ENCODE measurements around the gene ADGRL1. TPM values are rescaled to one million over a fixed set of nuclear protein-coding genes. Genes with fewer than 3 reads are reported as not detected.
"Not testable (repeated sequence)": the region's sequence is repeated elsewhere in the genome, so short reads cannot be mapped to it uniquely, and the experiment has no call there.

Gene ADGRL1
- total RNA-seq, 1 experiment from 2014 or later, result 26.5 TPM

- DNase-seq, result no peak
- Mint-ChIP-seq H3K9me3 (ENCODE audit: low read depth, unreplicated experiment) (no peaks in the 10 kb centered on the region), H3K36me3 (ENCODE audit: insufficient read depth, unreplicated experiment) (no peaks in the 10 kb centered on the region), H3K4me1 (ENCODE audit: low read depth, unreplicated experiment) (no peaks in the 10 kb centered on the region), H3K4me3 (ENCODE audit: low read depth, unreplicated experiment) (no peak overlapping the region), H3K27ac (ENCODE audit: unreplicated experiment) (no peak overlapping the region), H3K27me3 (ENCODE audit: unreplicated experiment) (no peaks in the 10 kb centered on the region)
- TF ChIP-seq CTCF (IDR thresholded peaks at IDR 0.05; ENCODE audit: unreplicated experiment), result no peak
- intact Hi-C loops (cut with micrococcal nuclease; ENCODE audit: unreplicated experiment), result no loop called here
- BruUV-seq (replicated peaks), result no TSS peak
- CTCF ChIA-PET, result no interaction called here
These were observed 16.6 kb downstream of the ADGRL1 start for GRCh38 chr19:14189415-14189814.

DNA sequence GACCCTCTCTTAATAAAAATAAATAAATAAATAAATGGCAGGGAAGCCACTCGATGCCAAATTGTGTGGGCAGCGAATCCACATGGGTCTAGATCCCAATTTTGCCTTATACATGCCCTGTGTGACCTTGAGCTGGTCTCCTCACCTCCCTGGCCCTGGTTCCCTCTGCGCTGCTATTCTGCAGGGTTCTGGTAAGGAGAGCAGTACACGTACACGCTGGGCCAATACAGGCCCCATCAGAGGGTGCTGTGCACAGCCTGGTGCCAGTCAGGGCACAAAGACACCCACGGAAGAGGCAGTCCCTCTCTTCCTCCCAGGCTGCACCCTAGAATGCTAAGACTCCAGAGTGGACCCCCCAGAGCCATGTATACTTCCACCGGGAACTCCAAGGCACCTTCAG is 17.9 kb downstream of the ADGRL1 start:
- H3K36me3 Mint-ChIP-seq (ENCODE audit: insufficient read depth, unreplicated experiment); DNase-seq; H3K9me3 Mint-ChIP-seq (ENCODE audit: low read depth, unreplicated experiment); intact Hi-C loops (cut with micrococcal nuclease; ENCODE audit: unreplicated experiment); BruUV-seq (replicated peaks); H3K4me3 Mint-ChIP-seq (ENCODE audit: low read depth, unreplicated experiment); H3K4me1 Mint-ChIP-seq (ENCODE audit: low read depth, unreplicated experiment); H3K27ac Mint-ChIP-seq (ENCODE audit: unreplicated experiment); CTCF ChIA-PET; H3K27me3 Mint-ChIP-seq (ENCODE audit: unreplicated experiment): not testable (repeated sequence)

DNA sequence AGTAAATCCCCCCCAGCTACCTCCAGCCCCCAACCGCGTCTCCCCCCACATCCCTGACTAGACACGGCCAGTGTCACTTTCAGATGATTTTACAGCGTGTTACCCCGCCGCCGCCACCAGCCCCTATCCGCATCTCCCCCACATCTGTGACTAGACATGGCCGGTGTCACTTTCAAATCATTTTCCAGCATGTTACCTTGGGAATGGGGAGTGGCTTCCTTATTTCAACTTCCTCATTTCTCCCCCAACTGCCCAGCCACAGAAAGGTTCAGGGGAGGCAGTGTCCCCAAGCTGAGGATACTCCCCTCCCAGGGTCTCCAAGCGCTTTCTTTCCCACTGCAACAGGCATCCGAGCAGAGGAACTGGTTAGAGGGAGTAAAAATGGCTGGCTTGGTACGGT is 18.4 kb downstream of the ADGRL1 start:
- Mint-ChIP-seq H3K4me3 (ENCODE audit: low read depth, unreplicated experiment) (no peak overlapping the region), H3K4me1 (ENCODE audit: low read depth, unreplicated experiment) (no peaks in the 10 kb centered on the region), H3K36me3 (ENCODE audit: insufficient read depth, unreplicated experiment) (no peaks in the 10 kb centered on the region), H3K27me3 (ENCODE audit: unreplicated experiment) (no peaks in the 10 kb centered on the region), H3K9me3 (ENCODE audit: low read depth, unreplicated experiment) (no peaks in the 10 kb centered on the region), H3K27ac (ENCODE audit: unreplicated experiment) (no peak overlapping the region)
- TF ChIP-seq CTCF (IDR thresholded peaks at IDR 0.05; ENCODE audit: unreplicated experiment), result no peak
- BruUV-seq (replicated peaks), result no TSS peak
- intact Hi-C loops (cut with micrococcal nuclease; ENCODE audit: unreplicated experiment), result no loop called here
- DNase-seq, result no peak
- CTCF ChIA-PET, result no interaction called here

DNA sequence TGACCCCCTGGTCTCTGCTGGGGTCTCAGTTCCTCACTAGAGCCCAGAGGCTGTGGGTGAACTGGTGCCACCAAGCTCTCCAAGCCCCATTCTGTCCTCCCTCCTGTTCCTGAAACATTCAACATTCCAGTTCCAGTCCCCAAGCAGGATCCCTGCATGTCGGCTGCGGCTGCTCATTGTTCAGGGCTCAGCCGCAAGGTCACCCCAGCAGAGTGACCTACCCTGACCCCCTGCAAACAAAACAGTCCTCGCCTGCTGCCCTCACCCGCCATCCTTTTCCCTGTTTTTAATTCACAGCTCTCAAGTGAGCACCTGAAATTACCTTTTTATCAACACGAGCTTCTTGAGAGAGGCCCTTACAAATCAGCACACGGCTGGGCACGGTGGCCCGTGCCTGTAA is 19.3 kb downstream of the ADGRL1 start:
- intact Hi-C loops (cut with micrococcal nuclease; ENCODE audit: unreplicated experiment); H3K4me1 Mint-ChIP-seq (ENCODE audit: low read depth, unreplicated experiment); BruUV-seq (replicated peaks); H3K4me3 Mint-ChIP-seq (ENCODE audit: low read depth, unreplicated experiment); H3K27ac Mint-ChIP-seq (ENCODE audit: unreplicated experiment); CTCF ChIA-PET; H3K27me3 Mint-ChIP-seq (ENCODE audit: unreplicated experiment); DNase-seq; H3K9me3 Mint-ChIP-seq (ENCODE audit: low read depth, unreplicated experiment); H3K36me3 Mint-ChIP-seq (ENCODE audit: insufficient read depth, unreplicated experiment): not testable (repeated sequence)

GRCh38 chr19:14185691-14186090 is 20.3 kb downstream of the ADGRL1 start:
- CTCF ChIA-PET; intact Hi-C loops (cut with micrococcal nuclease; ENCODE audit: unreplicated experiment); H3K9me3 Mint-ChIP-seq (ENCODE audit: low read depth, unreplicated experiment); H3K27me3 Mint-ChIP-seq (ENCODE audit: unreplicated experiment); H3K36me3 Mint-ChIP-seq (ENCODE audit: insufficient read depth, unreplicated experiment); H3K4me1 Mint-ChIP-seq (ENCODE audit: low read depth, unreplicated experiment); H3K4me3 Mint-ChIP-seq (ENCODE audit: low read depth, unreplicated experiment); BruUV-seq (replicated peaks); H3K27ac Mint-ChIP-seq (ENCODE audit: unreplicated experiment); DNase-seq: not testable (repeated sequence)

GRCh38 chr19:14185158-14185557 is 20.8 kb downstream of the ADGRL1 start:
- no peaks in the 10 kb centered on the region for H3K9me3 Mint-ChIP-seq (ENCODE audit: low read depth, unreplicated experiment)
- CTCF ChIA-PET, result no interaction called here
- H3K36me3 Mint-ChIP-seq (ENCODE audit: insufficient read depth, unreplicated experiment), result no peaks in the 10 kb centered on the region
- H3K27ac Mint-ChIP-seq (ENCODE audit: unreplicated experiment), result no peak overlapping the region
- H3K4me3 Mint-ChIP-seq (ENCODE audit: low read depth, unreplicated experiment), result no peak overlapping the region
- no peak for DNase-seq
- no peak for TF ChIP-seq CTCF (IDR thresholded peaks at IDR 0.05; ENCODE audit: unreplicated experiment)
- no TSS peak for BruUV-seq (replicated peaks)
- H3K27me3 Mint-ChIP-seq (ENCODE audit: unreplicated experiment), result no peaks in the 10 kb centered on the region
- intact Hi-C loops (cut with micrococcal nuclease; ENCODE audit: unreplicated experiment), result no loop called here
- H3K4me1 Mint-ChIP-seq (ENCODE audit: low read depth, unreplicated experiment), result no peaks in the 10 kb centered on the region

All from Calu3 (cell line).